GM19238 (cell line): ENCODE results near the gene ZNF516.

Source experiments
- DNase-seq: peaks from one replicate; pipeline ENCODE4 v3.0.0; 2011; ENCODE audit warnings: low spot score; ENCODE audit not compliant: insufficient read length

ZNF516 gene

DNA sequence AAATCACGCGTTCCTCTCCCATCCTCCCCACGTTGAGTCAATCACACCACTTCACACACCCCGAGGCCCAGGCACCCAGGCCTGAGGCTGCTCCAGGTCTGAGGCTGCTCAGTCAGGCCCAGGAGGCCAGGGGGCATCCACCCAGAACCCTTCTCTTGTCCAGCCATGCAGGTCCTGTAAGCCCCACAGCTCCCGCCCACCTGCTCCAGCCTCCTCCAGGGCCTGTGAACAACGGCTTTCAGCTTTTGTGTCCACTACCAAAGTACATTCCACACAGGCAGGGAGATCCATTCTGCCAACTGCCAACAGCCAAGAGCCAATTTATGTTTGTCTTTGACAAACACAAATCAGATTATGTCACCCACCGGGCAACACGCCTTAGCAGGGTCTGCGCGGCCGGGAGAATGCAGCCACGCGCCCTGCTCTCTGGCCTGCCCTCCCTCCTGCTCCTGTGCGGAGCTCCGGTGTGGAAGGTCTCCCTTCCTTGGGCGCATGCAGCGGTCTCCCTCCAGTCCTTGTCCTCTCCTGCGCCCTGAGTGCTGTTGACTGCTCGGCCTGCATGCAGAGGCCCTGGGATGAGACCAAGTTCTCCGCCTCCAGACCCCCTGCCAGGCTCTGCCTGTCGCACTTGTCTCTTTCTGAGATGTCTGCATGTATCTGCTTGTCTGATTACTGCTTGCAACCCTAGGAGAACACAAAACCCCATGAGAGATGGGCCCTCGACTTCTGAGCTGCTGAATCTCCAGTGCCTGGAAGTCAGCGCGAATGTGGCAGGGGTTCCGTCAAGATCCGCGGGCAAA, 146.6 kb downstream of the ZNF516 start:
- no peak for DNase-seq

DNA sequence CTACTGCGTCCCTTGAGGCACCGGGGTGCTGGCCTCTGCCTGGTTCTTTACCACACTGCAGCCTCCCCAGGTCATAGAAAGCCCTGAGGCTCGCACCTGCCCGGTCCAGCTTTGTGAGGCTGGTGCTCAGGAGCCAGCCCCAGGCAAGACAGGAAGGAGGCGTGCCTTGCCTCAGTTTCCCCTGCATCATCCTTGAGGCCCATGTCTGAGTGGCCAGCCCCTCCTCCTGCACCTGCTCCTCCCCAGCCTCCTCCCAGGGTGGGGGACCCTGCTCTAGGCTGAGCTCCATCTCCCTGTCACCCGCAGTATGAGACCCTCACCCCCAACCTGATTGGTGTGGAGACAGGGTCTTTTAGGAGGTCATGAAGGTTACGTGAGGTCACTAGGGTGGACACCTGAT, 147.7 kb downstream of the ZNF516 start:
- no peak for DNase-seq

DNA sequence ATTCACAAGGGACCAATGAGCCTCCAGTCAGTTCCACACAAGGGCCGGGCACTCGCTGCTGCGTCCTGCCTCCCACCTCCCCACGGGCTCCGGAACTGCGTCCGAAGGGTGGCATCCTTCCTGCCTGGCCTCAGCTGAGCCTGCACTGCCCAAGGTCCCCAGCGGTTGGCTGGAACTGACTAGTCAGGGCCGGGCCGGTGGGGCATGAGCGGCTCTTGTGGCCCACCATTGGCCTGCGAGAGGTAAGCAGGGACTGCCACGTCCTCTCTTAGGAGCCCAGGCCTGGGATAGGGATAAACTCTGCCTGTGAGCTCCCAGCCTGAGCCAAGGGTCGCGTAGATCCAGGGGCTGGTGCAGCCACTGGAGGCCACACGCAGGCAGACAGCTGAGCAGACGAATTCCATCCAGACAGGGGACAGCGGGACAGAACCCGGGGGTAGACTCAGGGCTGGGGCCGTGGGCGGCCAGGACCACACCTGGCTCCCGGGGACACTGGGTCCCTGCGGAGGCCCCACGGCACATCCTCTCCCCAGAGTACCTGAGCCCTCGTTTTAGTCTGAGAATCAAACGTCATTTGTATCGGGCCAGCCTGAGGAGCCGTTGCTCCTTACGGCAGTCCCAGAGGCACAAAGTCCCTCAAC, 148.4 kb downstream of the ZNF516 start:
- no peak for DNase-seq

DNA sequence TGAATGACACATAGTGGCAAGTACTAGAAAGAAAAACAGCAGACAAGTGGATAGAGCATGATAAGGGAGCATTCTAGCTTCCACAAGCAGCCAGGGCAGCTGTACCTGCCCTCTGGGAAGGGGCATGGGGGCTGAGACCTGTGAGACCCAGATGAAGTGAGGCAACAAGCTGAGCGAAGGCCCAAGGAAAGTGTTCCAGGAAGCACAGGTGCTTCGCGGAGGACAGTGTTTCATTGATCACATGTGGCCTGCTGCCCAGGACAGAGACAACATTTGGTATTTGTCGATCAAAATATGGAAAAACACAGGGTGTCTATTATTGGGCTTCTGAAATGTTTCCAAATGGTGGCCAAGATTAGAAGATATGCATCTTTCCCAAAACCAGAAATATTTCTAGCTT, 149.1 kb downstream of the ZNF516 start:
- no peak for DNase-seq

DNA sequence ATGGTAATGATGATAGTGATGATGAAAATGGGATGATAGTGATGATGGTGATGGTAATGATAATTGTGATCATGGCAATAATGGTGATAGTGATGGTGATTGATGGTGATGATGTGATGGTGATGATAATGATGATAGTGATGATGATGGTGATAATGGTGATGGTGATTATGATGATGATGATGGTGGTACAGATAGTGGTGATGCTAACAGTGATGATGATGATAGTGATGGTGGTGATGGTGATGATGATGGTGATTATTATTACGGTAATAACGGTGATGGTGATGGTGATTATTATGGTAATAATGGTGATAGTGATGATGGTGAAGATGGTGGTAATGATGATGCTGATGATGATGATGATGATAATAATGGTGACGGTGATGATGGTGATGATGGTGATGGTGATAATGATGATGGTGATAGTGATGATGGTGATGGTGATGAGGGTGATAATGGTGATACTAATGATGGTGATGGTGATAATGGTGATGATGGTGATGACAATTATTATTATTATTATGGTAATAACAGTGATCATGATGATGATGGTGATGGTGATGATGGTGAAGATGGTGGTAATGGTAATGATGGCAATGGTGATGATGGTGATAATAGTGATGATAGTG, 151.0 kb downstream of the ZNF516 start:
- DNase-seq, result no peak

DNA sequence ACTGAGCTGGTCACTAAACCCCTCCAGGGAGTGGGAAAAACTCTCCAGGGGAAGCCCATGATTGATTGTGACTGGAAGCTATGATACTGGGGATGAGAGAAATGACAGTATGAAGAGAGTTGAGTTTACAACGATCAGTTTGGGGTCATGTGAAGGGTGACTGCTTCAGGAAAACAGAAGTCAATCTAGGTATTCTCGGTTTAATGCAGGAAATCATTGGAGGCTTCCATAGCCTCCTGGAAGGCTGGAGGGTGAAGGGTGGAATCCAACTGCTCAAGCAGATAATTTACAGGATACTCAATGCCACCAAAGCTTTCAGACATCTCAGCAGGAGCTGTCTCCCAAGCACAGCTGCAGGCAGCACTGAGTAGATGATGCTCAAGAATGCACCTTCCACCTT, 154.6 kb downstream of the ZNF516 start:
- DNase-seq, result no peak

DNA sequence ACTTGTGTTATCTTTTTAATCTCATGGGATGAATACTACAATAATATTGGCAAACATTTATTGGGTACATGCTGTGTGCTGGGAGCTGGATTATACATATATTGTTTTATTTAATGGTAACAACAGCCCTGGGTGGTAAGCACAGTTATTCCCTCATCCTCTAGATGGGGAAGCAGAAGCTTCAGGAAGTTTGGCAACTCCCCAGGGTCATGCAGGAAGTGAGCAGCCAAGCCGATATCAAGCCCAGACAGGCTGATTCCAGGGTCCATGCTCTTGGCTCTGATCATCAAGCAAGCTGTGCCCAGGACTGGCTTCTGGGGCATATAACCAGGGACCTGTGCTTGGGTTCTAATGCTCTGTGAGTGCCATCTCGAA, 155.8 kb downstream of the ZNF516 start:
- no peak for DNase-seq

DNA sequence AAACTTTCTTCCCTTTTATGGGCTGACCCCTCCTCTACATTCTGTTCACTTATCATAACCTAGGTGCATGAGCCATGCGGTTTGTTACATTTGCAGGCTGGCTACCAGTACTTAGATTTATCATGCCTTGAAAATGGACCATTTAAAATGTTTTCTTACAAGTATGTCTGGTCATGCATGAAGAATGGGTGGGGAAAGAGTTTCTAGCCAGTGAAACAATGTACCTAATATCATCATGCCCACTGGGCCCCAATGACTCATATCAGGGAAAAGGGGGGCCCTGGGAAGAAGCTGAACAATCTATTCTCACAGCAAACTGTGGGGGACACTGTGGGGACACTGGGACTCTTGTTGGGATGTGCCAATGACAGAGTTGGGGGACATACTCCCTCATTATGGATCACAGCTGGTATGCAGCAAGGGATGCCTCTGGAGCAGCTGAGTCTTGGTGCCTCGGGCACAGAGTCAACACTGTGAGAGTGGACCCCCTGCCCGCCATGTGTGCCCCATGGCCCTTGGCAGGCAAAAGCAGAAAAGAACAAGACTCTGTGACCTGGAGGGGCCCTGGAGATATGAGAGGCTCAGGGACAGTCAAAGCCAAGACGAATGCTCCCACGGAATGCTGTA, 156.3 kb downstream of the ZNF516 start:
- DNase-seq, result no peak

DNA sequence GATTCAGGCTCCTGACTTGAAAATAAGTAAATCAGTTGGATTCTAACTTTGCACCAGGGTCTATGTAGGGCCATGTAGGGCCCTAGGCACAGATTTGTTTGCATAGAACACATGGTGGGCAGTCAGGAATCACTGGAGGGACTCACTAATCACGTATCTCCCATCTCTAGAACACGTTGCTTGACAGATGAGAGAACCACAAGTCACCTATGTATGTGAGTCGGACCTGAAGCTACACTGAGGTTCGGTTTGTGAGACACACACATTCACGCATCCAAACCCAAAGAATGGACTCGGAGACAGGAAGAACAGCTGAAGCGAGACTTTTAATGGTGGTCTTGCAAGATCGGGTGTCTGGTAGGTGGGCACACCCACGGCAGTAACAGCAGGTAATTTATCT, 157.0 kb downstream of the ZNF516 start:
- DNase-seq, result no peak

DNA sequence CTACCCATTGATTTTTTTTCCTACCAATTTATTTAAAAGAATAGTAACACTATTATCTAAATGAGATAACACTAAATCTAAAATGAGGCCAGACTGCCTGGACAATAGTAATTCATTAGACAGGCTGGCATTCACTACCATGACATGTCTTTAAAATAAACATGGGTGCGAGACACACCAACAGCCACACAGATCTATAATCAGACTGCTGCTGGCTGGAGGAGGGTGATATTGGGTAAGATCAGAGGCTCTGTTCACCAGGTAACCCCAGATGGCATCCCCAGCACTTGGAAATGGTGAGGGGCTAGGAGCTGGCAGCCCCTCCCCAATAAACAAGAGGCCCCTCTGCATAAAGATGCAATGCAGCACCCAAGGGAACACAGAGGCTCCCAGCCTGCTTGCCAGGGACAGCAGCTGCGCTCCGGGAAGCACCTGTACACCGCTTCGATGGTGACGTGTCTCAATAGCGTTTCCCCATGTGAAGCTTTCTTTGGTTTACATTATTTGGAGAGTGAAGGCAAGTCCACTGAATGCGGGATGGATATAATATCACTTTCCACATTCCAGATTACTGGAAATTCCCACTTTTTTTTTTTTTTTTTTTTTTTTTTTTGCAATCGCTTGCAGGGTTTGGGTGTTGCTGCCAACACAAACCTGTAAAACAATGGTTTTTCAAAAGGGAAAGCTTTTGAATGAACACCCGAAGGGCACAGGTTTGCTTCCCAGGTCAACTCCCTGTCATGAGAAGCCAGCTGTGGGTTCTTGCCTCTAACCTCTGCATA, 159.0 kb downstream of the ZNF516 start:
- no peak for DNase-seq

DNA sequence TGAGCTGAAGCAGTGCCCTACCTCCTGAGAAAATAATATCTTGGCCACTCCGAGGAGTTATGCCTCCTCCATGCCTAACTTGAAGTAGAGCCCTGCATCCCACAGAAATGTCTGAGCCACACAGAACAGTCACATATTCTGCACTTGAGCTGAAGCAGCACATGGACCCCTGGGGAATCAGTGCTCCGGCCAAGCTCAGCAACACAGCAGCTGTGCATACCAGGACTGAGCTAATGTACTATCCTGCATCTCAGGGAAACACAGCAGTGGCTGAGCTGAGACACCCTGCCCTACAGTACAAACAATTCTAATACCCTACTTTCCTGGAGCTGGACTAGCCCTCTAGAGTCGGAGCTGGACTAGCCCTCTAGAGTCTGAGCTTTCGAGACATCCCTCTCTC, 166.9 kb downstream of the ZNF516 start:
- no peak for DNase-seq

DNA sequence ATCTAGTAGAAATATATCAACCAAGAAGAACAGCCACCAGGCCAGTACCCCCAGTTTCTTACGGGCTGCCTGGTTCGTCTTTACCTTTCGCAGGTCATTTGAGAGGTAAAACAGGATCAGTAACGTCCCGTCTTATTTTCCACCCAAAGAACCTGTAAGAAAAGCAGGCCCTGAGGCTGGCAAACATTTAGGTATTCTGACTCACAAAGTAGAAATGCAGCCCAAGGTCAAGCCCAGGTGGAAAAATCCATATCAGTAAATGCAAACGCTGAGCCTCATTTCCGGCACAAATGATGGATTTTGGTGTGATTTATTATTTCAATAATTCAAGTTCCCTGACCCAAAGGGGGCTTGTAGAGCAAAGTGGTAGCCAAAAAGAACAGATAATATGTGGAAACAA, 171.2 kb downstream of the ZNF516 start:
- no peak for DNase-seq

DNA sequence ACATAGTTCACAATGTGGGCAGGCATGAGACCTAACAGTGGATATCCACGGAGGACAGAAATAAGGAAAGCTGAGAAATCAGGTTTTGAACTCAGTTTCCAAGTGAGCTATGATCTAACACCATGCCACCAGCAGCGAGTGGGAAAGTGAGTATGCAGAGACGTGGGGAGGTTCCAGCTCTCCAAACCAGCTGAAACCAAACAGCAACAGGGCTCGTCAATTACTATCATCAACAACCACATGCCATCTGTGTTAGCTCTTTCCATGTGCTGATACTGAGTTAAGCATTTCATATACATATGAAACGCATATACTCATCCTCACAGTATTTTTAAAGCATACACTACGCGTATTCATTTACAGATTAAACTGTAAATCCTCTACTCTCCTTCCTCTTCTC, 172.4 kb downstream of the ZNF516 start:
- DNase-seq, result no peak

DNA sequence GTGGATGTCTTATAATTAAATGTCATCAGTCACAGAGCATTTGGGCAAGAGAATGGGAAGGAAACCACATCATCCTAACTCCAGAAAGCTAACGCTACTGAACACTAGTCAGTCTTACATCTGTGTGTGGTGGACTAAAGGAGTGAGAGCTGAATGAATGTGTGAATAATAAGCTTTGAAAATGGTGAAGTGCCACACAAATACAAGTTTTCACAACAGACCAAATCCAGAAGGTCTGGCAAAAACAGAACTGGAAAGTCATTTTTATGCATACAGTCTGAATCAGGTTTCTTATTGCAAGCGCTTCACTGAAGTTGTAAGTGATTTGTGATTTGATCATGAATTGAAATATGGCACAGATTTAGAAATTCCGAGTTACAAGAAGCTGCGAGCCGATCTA, 175.7 kb downstream of the ZNF516 start:
- no peak for DNase-seq

DNA sequence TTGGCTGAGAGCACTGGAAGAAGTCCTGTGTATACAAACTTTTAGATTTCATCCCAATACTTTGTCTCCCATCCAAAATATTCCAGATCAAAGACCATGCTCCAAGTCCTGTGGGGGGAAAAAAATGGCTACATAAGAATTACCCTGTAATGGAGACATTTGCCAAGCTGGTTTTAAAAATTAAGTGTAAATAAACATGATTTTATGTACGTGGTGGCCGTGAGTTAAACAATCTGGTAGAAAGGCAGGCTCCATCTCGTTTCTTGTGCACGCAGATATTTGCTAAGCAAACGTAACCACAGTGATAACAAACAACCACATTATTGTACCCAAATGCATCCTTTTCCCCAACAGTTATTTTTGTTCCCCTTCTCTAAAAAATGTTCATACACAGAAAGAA, 176.4 kb downstream of the ZNF516 start:
- no peak for DNase-seq

DNA sequence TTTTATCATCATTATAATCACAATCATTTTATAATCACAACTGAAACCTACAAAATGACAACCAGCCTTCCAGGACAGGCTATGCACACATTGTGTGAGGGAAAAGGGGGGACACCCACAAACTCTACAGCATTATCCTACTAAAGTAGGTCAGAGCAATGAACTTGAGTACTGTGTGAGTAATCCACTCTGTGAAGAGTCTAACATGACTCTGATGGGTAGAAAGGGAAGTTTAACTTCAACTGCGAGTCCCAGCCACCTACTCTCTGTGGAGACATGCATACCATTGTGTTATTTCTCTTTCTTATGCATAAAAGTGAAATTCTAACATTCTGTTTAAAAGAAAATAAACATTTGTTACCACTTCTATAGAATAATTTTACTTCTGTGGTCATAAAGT, 177.9 kb downstream of the ZNF516 start:
- DNase-seq, result no peak

DNA sequence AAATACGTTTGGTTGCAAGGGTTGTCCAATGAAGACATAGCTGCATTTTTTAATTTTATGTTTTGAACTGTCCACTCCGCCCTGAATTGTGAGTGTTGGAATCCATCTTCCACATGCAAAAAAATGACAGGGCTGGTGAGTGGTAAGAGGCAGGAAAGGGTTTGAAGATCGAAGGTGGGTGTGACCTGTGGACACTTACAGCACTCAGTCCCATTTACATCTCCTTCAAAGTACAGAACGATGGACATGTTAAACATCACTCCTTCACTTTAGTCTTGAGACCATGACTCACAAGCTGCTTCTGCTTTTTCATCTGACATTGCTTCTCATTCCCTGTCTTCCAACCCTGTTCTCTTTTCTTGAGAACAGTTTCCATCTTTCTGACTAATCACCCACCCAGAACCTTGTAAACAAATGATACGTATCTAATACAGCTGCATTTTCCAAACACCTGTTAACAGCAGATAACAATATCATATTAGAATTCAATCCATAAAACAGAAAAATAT, 179.3 kb downstream of the ZNF516 start:
- no peak for DNase-seq

DNA sequence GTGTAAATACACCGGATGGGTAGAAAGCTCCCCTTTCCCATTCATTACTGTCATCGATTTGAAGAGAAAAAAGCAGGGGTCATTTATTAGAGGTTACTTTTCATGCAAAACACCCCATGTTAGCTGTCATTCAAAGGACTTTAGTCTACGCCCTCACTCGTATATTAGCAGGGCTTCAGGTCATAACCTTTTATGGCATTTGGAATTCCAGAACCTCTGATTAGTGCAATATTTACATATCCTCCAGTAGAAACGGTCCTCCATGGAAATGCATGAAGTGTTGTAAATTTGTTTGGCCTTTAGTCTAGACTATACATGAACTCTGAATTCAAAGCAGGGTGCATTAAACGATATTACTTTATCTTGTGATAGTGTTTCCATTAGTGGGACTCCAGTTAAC, 180.5 kb downstream of the ZNF516 start:
- no peak for DNase-seq

DNA sequence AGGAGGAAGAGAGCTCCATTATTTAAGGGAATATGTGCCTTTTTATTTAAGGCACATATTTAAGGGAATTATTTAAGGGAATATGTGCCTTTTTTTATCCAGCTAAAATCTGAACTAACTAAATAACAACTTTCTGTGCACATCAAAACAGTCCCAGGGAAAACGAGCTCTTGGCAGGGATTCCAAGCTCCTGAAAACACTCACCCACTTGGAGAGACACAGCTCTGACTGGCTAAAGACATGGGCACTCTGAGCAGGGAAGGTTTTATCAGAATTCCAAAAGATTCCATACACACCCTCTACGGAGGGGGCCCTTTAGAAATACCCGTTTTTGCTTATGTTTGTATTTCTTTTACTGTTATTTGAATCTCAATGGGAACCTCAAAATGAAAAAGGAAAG, 181.0 kb downstream of the ZNF516 start:
- DNase-seq, result no peak
